Limb (tissue), 2 donors: ENCODE measurements around the gene DNAH8.

Source experiments
- DNase-seq, 2 donors: peaks; one replicate each; pipeline ENCODE4 v3.0.0-alpha.2; 2016; ENCODE audit errors: extremely low spot score in 2 of 2

The DNAH8 gene

DNA sequence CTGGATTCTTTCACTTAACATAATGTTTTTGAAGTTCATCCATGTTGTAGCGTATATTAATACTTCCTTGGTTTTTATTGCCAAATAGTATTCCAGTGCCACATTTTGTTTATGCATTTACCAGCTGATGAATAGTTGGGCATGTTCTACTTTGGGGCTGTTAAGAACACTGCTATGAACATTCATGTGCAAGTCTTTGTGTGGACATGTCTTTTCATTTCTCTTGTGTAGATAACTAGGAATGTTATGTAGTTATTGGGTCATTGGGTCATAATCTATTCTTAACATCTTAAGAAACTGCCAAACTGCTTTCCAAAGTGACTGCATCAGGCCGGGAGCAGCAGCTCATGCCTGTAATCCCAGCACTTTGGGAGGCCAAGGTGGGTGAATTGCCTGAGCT, 289.7 kb downstream of the DNAH8 start:
- no peak for DNase-seq

DNA sequence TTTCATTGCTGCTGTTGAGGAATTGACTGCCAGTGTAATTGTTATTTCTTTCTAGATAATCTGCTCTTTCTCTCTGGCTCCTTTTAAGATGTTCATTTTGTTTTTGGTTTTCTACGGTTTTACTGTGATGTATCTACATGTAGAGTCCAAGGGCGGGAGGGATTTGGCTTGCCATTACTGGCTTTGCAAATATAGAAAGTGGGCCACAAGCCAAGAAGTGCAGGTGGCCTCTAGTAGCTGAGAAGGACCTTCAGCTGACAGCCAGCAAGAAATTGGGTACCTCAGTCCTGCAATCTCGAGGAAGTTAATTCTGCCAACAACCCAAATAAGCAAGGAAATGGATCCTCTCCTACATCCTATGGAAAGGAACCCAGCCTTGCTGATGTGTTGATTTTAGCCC, 290.7 kb downstream of the DNAH8 start:
- no peak for DNase-seq

DNA sequence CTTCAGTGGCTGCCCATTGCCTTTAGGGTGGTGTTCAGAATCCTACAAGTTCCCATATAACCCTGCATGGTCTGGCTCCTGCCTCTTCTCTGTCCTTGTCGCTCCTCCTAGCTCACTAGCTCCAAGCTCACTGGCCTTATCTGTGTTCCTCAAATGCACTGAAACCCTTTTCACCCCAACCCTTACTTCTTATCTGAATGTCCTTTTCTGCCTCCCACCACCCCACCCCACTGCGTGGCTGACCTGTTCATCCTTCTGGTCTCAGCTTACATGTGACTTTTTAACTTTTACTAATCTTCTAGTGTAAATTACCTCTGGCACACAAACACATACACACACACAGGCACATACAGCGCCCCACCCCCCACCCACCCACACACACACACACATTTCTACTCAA, 292.5 kb downstream of the DNAH8 start:
- DNase-seq, result no peak

DNA sequence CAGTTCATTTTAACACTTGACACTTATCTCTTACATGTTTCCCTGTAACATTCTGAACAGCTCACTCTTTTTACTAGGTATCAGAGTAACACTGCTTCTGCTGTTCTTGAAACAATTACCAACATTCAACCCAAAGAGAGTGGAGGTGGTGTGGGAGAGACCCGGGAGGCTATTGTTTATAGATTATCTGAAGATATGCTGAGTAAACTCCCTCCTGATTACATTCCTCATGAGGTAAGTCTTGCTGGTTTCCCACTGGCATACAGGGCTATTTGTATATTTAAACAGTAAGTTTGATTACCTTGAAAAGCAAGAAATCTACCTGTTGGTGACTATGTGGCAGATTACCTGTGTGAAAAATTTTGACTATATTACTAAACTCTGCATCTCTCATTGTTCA, 293.6 kb downstream of the DNAH8 start:
- DNase-seq, result no peak

DNA sequence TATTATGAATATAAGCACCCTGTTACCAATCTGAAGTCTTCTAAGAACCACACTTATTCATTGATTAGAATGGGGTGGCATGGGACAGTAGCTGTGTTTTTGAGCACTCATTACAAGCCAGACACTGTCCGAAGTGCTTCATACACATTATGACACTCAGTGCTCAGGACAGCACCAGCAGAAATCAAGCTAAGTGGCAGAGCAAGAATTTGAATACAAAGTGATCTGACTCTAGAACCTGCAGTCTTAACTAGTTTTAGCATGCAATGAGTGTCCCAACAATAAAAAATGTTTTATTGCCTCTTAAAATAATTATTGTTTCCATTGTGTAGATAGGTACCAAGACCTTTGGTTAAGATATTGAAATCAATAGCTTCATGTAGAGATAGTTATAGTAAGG, 294.4 kb downstream of the DNAH8 start:
- DNase-seq, result no peak

DNA sequence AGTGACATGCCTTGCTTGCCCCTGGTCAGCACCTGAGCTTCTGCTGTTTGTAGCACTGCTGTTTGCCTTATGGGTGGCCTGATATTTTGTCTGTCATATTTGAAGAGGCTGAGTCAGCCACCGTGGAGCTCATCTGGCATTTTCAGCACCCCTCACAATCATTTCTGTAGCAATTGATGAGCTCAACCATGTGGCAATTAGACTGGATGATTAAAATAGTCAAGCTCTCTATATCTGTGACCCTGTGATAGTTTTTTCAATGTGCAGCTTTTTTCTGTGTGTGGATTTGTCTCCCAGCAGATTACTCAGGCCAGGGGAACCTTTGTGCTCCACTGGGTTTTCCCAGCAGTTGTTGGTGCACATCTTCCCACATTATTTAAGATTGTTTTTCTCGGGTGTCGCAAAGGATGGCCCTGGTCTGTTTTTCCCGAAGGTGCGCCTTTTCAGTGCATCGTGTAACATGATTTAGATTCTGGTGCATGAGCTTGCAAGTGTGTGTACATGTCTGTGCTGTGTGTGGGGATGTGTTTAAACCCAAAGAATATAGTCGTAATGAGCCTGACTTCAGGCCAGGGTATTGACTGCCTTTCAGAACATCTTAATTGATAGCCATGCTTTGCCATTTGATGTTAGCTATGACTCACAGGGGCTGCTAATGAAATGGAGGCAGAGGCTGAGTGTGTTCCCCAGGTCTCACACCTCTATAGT, 301.9 kb downstream of the DNAH8 start:
- DNase-seq, result no peak

DNA sequence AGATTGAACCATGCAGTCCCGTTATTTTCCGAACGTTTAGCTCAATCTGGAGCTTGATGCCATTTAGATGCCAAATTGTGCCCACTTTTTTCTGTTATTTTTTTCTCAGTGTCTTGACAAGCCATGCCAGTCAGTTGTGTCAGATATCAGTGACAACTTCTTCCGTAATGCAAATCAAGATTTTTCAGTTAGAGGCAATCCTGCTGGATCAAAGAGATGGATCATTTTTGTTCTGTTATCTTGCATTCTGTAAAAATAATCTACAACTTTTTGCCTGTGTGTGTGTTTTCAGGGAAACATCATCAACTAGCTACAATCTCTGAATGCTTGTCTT, 302.4 kb downstream of the DNAH8 start:
- DNase-seq, result no peak

DNA sequence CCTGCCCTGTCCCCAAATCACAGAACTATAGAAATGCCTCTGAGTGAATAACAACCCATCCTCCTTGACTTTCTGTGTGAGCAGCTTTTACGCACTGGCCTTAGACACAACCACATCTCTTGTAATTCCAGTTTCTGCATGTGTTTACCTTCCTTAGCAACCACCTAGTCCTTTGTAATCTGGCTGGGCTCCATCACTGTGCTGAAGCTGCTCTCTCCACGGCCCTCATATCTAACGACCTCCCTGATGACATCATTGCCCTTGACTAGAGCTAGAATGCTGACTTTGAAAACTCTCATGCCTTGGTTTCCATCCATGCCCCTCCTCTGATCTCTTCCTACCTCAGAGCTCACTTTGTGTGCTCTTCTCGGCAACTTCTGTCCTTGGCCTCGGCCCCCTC, 303.0 kb downstream of the DNAH8 start:
- no peak for DNase-seq

DNA sequence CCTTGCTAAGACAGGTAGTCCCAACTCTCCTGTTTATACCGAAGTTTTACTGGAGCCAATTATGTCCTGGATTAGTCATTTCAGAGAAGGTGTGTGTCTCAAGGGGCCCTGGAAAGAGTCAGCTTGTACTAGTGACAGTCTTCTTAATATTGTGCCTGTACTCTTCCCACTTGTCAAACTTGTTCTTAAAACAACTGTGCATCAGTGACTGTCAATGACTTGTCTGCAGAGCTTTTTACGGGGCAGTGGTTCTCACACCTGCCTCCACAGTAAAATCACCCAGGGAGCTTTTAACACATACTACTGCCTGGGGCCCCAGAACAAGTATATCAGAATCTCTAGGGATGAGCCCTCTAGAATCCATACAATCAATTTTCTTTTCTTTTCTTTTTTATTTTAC, 305.0 kb downstream of the DNAH8 start:
- no peak for DNase-seq

DNA sequence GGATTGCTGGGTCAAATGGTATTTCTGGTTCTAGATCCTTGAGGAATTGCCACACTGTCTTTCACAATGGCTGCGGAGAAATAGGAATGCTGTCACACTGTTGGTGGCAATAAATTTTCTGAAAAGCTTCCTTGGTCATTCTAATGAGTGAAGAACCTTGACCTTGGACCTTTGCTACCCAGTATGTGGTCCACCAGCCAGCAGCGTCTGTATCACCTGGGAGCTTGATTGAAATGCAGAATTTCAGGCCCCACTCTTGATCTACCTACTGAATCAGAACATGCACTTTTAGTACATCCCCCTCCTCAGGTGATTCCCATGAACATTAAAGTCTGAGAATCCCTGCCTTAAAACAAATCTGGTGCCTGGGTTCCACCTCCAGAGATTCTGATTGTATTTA, 305.9 kb downstream of the DNAH8 start:
- DNase-seq, result no peak

DNA sequence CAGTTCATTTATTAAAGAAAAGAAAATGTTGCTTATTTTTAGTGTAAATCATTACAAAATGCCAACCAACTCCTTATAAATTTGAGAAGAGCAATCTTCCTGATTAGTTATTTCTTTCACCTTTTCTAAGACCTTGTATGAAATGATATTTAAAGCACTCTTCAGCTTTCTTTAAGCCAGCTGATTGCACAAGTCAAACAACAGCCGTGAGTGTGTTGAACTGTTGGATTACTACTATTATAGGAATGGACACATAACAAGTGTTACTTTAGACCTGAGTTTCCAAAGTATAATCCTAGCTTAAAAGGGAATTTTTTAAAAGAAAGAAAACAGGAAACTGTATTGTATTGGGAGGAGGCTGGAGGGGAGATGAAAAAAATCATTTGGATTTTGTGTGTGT, 306.7 kb downstream of the DNAH8 start:
- DNase-seq, result no peak

DNA sequence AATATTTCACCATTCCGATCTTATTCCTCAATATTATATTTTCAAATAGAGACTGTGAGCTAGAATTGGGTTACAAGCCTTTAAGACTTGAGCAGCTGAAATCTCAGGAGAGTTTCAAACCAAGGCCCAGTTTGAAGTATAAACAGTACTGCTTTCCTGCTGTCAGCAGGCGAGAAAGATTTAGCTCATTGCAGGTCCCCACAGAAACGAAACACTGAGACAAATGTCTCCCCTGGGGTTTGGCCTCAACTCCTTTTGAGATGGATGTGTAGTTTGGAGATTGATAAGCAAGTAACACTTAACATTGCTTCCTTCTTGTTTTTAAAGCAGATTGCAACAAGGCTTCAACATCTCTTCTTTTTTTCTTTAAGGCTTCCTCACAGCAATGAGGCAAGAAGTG, 311.1 kb downstream of the DNAH8 start:
- no peak for DNase-seq

DNA sequence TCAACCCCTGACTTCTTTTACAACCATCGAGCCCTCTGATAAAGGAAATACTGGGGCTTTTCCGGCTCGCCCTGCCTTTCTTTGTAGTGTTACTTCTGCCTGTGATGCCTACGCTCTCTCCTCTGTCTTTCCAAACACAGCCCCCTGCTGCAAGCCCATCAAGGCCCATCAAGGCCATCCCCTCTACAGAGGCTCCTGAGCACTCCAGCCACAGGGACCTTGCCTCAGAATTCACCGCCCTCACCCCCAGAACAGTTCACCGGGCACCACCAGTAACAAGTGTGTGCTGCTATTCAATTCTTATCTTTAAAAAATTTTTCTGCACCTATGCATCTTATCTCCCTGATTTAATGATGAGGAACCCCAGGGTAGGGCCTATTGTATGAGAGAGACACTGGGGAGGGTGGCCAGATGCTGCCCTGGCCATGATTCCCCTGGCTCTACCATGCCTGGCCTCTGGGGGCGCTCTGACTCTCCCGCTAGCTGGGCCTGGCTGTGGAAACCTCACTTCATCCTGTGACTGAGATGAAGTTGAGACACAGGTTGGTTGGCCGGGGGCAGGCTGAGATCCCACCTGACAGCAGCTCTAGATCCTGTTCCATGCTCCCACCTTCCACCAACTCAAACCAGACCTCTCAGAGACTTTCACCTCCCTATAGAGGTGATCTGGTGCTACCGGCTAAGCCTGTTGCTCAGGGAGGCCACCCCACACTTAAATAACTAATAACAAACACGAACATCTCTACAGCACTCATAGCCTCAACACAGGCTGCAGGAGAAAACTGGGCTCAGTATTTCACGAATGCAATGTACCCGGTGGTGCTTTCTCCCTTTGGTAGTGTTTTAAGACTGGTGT, 314.3 kb downstream of the DNAH8 start:
- no peak for DNase-seq

DNA sequence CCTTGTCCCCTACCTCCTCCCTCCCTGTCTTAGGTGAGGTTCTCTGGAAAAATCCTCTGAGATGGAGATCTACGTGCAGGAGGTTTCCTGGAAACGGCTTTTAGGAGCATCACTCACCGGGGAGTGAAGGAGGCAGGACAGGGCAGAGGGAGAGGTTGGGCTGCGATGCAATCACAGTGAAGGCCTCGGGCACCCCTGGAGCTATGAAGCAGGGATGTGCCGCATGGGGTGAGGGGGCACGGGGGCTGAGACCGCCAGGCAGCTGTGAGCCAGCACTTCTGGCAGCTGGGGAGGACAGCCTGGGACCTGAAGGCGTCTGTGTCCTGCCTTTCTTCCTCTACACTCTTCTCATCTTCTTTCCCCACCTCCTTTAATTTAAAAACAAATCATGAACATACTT, 320.6 kb downstream of the DNAH8 start:
- DNase-seq, result no peak

DNA sequence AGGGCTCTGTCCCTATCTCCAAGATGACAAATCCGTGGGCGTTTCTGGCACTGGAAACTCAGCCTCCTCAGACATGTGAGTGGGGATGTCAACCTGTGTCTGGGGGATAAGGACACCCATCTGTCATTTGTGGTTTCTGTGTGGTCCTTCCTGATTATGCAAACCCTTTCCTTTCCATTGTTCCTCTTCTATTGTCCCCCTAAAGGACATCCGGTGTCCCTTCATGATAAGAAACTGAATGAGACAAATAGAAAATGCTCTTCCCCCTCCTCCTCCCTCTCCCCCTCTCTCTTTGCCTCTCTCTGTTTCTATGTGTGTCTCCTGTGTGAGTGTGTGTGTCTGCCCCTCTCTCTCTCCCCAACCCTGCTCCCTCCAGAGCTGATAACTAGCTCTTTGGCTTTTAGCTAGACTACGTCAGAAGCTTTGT, 322.0 kb downstream of the DNAH8 start:
- DNase-seq, result no peak

DNA sequence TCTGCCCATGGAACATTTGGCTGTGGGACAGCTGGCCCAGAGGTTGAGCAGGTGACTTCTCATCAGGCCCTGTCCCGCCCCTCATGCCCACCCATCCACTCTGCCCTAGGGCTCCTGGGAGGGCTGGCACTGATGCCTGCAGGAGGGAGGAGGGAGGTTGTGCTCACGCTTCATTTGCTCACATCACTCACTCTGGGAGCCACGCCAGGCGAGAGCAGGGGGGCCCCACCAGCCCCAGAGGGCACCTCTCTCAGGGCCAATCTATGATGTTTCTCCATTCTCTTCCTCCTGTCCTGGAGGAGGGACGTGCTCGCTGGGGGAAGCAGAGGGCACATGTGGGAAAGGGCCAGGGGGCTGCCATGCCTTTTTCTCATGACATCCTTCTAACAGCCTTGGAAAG, 322.6 kb downstream of the DNAH8 start:
- DNase-seq, result no peak

DNA sequence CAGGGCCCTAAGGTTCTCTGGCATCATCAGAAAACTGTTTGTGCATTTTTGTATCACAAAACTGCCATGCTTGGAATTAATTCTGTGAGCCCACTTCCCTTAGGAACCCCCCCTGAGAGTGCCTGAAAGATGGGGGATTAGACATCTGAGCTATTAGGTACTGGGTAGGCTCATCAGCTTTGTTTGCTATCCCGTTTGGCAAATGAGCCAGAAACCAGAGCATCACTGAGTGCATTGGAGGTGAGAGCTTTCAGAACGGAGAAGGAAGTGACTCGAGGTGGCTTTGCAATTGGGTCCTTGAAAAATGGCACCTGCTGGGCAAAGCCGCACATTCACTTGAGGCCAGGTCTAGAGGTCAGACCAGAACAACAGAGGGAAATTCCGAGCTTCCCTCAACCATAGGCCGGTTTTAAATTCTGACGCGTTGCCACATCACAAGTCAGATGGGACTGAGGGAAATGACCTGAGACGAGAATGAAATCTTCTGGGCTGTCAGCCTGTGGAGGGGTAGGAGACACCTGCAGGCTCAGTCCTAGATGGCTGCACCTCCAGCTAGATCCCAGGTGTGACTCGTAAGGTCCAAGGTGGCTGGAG, 325.1 kb downstream of the DNAH8 start:
- DNase-seq, result no peak

DNA sequence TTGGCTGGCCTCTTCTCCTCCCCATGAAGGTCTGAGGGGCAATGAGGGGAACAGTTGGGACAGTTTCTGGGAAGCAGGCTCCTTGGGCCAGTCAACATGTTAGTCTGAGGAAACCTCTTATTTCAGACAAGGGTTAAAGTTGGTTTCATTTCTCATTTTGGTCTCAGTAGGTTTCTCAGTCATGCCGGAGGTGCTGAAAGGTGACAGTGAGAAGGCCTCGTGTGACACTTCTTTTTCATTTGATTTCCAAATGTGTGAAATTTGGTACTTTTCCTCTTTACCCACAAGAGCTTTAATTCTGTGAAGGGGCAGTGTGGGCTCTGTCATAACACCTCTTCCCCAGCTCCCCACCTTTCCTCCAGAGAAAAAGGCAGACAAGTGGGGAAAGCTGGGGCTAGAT, 326.0 kb downstream of the DNAH8 start:
- DNase-seq, result no peak

DNA sequence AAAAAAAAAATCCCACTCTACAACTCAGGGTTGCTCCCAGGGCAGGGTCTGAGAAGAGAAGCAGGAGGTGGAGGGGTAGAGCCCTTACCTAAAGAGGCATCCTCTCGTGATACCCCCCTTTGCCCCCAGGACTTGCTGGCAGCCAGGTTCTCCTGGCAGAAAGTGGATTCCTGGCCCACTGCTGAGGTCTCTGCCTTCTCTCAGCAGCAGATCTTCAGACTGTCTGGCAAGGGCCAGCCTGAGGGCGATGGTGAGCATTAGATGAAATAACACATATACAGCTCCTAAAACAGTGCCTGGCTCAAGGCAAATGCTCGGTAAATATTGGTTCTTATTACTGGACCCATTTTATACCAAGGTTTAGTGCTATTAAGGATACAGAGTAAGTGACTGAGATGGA, 328.7 kb downstream of the DNAH8 start:
- DNase-seq, result no peak

DNA sequence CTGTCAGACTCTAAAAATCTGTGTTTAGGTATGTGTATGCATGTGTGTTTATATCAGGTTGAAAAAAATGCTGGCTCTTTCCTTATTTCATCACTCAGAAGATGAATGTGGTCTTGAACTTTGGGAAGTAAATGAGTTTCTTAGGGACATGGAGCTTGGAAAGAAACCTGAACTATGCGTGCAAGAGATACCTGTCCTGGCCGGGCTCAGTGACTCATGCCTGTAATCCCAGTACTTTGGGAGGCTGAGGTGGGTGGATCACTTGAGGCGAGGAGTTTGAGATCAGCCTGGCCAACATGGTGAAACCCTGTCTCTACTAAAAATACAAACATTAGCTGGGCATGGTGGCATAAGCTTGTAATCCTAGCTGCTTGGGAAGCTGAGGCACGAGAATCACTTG, 329.1 kb downstream of the DNAH8 start:
- DNase-seq, result no peak

DNA sequence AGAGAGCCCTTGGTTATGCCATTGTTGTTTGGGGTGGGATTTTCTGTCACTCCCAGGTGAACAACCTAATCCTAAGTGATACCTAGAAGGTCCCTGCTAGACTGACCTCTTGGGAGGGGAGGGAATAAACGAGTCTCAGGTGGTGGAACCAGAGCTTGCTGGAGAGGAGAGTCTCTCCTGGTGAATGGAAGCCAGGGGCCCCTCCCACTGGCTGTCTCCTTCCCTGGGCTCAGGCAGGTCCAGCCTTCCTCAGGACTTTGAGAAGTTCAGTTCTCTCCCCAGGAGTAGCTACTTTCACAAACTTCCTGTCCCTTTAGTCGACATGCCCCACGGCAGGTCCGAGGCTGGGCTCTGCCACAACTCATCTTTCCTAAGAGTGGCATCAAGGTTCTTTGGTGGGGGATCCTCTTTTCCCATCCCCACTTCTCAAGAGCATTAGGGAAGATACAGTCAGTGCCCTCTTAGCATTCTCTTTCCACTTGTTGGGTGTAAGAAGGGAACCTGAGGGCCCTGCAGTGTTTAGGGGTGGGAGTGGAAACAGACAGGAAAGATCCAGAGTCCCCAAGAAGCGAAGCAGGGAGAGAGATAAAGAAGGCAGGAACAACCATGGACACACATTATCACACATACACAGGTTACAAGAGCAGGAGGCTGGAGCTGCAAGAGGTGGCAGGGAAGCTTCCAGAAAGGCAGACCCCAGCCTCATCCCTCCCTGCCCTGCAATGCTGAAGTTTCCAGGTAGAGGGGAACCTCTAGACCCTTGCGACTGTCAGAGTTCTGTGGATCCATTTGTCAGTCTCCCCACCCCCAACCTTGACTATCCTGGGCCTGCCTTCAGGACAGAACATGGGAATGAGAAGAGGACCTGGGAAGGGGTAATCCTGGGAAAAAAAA, 332.6 kb downstream of the DNAH8 start:
- no peak for DNase-seq
